ENCODE data around the gene ITGAX.

- TF ChIP-seq POLR2A (IDR thresholded peaks at IDR 0.05; ENCODE audit: low read length) (no peak), GATA1 (IDR thresholded peaks at IDR 0.05; ENCODE audit: low read depth, low read length) (no peak)
These were observed 65.1 kb downstream of the ITGAX start for GRCh38 chr16:31420037-31420436.
